Astrocyte (in vitro differentiated cells and primary cell): ENCODE data around the gene KRTAP3-3. TPM values are rescaled to one million over a fixed set of nuclear protein-coding genes. Genes with fewer than 3 reads are reported as not detected.
"Not testable (repeated sequence)": the region's sequence is repeated elsewhere in the genome, so short reads cannot be mapped to it uniquely, and the experiment has no call there.

ENCODE experiments used
- DNase-seq: peaks from one replicate; pipeline ENCODE4 v3.0.0-alpha.2; 2010; ENCODE audit warnings: low read depth
- FAIRE-seq: peaks from 2 replicates; lab custom pipeline; 2011; peaks lifted over from hg19 to GRCh38; lab: Jason Lieb, UNC
- H2AFZ ChIP-seq: 2 replicates; pipeline ENCODE4 v1.6.0; 2012; ENCODE audit warnings: low read depth, low read length, inconsistent platforms
- H3K27ac ChIP-seq: 2 replicates; pipeline ENCODE4 v1.5.1; 2011; ENCODE audit warnings: low read depth, low read length, inconsistent platforms
- H3K27me3 ChIP-seq: 2 replicates; pipeline ENCODE4 v1.6.0; 2011; ENCODE audit warnings: low read length, inconsistent platforms; ENCODE audit not compliant: insufficient read depth
- H3K36me3 ChIP-seq: 2 replicates; pipeline ENCODE4 v1.5.1; 2011; ENCODE audit warnings: low read length, inconsistent platforms; ENCODE audit not compliant: insufficient read depth
- H3K4me1 ChIP-seq: 2 replicates; pipeline ENCODE4 v1.5.1; 2011; ENCODE audit warnings: low read length, inconsistent platforms; ENCODE audit not compliant: insufficient read depth
- H3K4me2 ChIP-seq: 2 replicates; pipeline ENCODE4 v1.6.0; 2012; ENCODE audit warnings: low read length, inconsistent platforms
- H3K4me3 ChIP-seq: 2 replicates; pipeline ENCODE4 v1.5.1; 2011; ENCODE audit warnings: low read depth, mild to moderate bottlenecking, low read length, inconsistent platforms; ENCODE audit not compliant: insufficient read depth
- H3K79me2 ChIP-seq: 2 replicates; pipeline ENCODE4 v1.6.0; 2012; ENCODE audit warnings: mild to moderate bottlenecking, low read length, inconsistent platforms; ENCODE audit not compliant: insufficient read depth
- H3K9ac ChIP-seq: 2 replicates; pipeline ENCODE4 v1.6.0; 2012; ENCODE audit warnings: mild to moderate bottlenecking, low read length, inconsistent platforms
- H3K9me3 ChIP-seq: 2 replicates; pipeline ENCODE4 v1.5.1; 2012; ENCODE audit warnings: low read depth, mild to moderate bottlenecking, low read length, inconsistent platforms; ENCODE audit not compliant: insufficient read depth
- H4K20me1 ChIP-seq: 2 replicates; pipeline ENCODE4 v1.6.0; 2012; ENCODE audit warnings: low read length, inconsistent platforms; ENCODE audit not compliant: insufficient read depth
- H3K27ac Mint-ChIP-seq: one replicate; pipeline ENCODE4 v1.8.0; 2021; ENCODE audit warnings: mild to moderate bottlenecking, mixed read lengths; ENCODE audit not compliant: unreplicated experiment
- H3K27me3 Mint-ChIP-seq: one replicate; pipeline ENCODE4 v1.8.0; 2021; ENCODE audit warnings: low read depth, mixed read lengths; ENCODE audit not compliant: unreplicated experiment
- H3K36me3 Mint-ChIP-seq: one replicate; pipeline ENCODE4 v1.8.0; 2021; ENCODE audit warnings: low read depth, mixed read lengths; ENCODE audit not compliant: unreplicated experiment
- H3K4me1 Mint-ChIP-seq: one replicate; pipeline ENCODE4 v1.8.0; 2021; ENCODE audit warnings: low read depth, mixed read lengths; ENCODE audit not compliant: unreplicated experiment
- H3K4me3 Mint-ChIP-seq: one replicate; pipeline ENCODE4 v1.8.0; 2021; ENCODE audit warnings: mild to moderate bottlenecking, moderate library complexity, mixed read lengths; ENCODE audit not compliant: unreplicated experiment
- H3K9me3 Mint-ChIP-seq: one replicate; pipeline ENCODE4 v1.8.0; 2021; ENCODE audit warnings: mild to moderate bottlenecking, mixed read lengths; ENCODE audit not compliant: unreplicated experiment
- CTCF ChIP-seq: IDR thresholded peaks from 2 replicates; pipeline ENCODE4 v1.5.1; 2011; ENCODE audit warnings: low read depth, mild to moderate bottlenecking, inconsistent platforms, low read length, moderate library complexity; ENCODE audit not compliant: insufficient read depth
- EZH2 ChIP-seq: IDR thresholded peaks from 2 replicates; pipeline ENCODE4 v1.6.1; 2012; ENCODE audit warnings: mild to moderate bottlenecking, low read length, inconsistent platforms; ENCODE audit not compliant: insufficient read depth
- total RNA-seq: library from RNA; stranded (reverse); gene quantifications from 2 replicates; pipeline ENCODE4 v1.2.1, GENCODE V29; 2021

The KRTAP3-3 gene
- total RNA-seq, 1 donor from 2014 or later: not detected

GRCh38 chr17:41003926-41004325, 10.0 kb upstream of the KRTAP3-3 start:
- no peak for FAIRE-seq
- no peak overlapping the region for H3K27ac Mint-ChIP-seq

GRCh38 chr17:41002814-41003213, 8.8 kb upstream of the KRTAP3-3 start:
- no peaks in the 10 kb centered on the region for H3K4me1 Mint-ChIP-seq
- no peak for DNase-seq
- H3K27me3 Mint-ChIP-seq: peaks cover 2% of the 10 kb centered on the region
- no peaks in the 10 kb centered on the region for H3K9me3 Mint-ChIP-seq
- Histone ChIP-seq H3K36me3 (no peaks in the 10 kb centered on the region), H4K20me1 (no peaks in the 10 kb centered on the region), H3K4me1 (no peaks in the 10 kb centered on the region), H3K79me2 (no peaks in the 10 kb centered on the region), H3K9ac (no peak overlapping the region), H3K27me3 (no peaks in the 10 kb centered on the region), H3K4me2 (no peak overlapping the region), H3K27ac (no peak overlapping the region), H3K4me3 (no peak overlapping the region), H2AFZ (no peak overlapping the region), H3K9me3 (no peaks in the 10 kb centered on the region)
- FAIRE-seq: peak; percentile 59
- TF ChIP-seq CTCF (no peak), EZH2 (no peak)
- H3K27ac Mint-ChIP-seq: no peak overlapping the region
- no peaks in the 10 kb centered on the region for H3K36me3 Mint-ChIP-seq
- H3K4me3 Mint-ChIP-seq: no peak overlapping the region

More at GRCh38 chr17:41003926-41004325, 10.0 kb upstream of the KRTAP3-3 start:
- Mint-ChIP-seq H3K36me3 (no peaks in the 10 kb centered on the region), H3K4me3 (no peak overlapping the region), H3K4me1 (no peaks in the 10 kb centered on the region), H3K27me3 (peaks cover 2% of the 10 kb centered on the region), H3K9me3 (no peaks in the 10 kb centered on the region)
- Histone ChIP-seq H3K9ac (no peak overlapping the region), H3K79me2 (no peaks in the 10 kb centered on the region), H3K9me3 (no peaks in the 10 kb centered on the region), H3K27ac (no peak overlapping the region), H3K27me3 (no peaks in the 10 kb centered on the region), H2AFZ (no peak overlapping the region), H3K4me3 (no peak overlapping the region), H3K4me2 (no peak overlapping the region), H4K20me1 (no peaks in the 10 kb centered on the region), H3K4me1 (no peaks in the 10 kb centered on the region), H3K36me3 (no peaks in the 10 kb centered on the region)
- DNase-seq: no peak
- TF ChIP-seq EZH2 (no peak), CTCF (no peak)

- FAIRE-seq: no peak
These were observed 7.8 kb upstream of the KRTAP3-3 start for GRCh38 chr17:41001795-41002194.

GRCh38 chr17:40999563-40999962, 5.6 kb upstream of the KRTAP3-3 start, which contains the start of gene KRTAP3-2:
KRTAP3-2 (minus strand) TSS chr17:40999906; CDS start chr17:40999853, 53 bp downstream.
- not testable (repeated sequence) for H2AFZ ChIP-seq, H3K27ac ChIP-seq, H3K4me3 Mint-ChIP-seq, DNase-seq, H3K4me1 Mint-ChIP-seq, H3K9me3 ChIP-seq, H3K4me3 ChIP-seq, FAIRE-seq, H3K79me2 ChIP-seq, H3K36me3 Mint-ChIP-seq, H3K9me3 Mint-ChIP-seq, H3K27ac Mint-ChIP-seq, H3K9ac ChIP-seq, H3K4me1 ChIP-seq, H3K4me2 ChIP-seq, H3K27me3 Mint-ChIP-seq, H3K36me3 ChIP-seq, H4K20me1 ChIP-seq, H3K27me3 ChIP-seq

More at GRCh38 chr17:41001795-41002194, 7.8 kb upstream of the KRTAP3-3 start:
- Histone ChIP-seq H3K4me1 (no peaks in the 10 kb centered on the region), H3K9me3 (no peaks in the 10 kb centered on the region), H3K9ac (no peak overlapping the region), H3K27ac (no peak overlapping the region), H2AFZ (no peak overlapping the region), H4K20me1 (no peaks in the 10 kb centered on the region), H3K4me3 (no peak overlapping the region), H3K27me3 (no peaks in the 10 kb centered on the region), H3K4me2 (no peak overlapping the region), H3K36me3 (no peaks in the 10 kb centered on the region), H3K79me2 (no peaks in the 10 kb centered on the region)
- Mint-ChIP-seq H3K4me1 (peaks cover 6% of the 10 kb centered on the region), H3K4me3 (no peak overlapping the region), H3K9me3 (no peaks in the 10 kb centered on the region), H3K27me3 (peaks cover 2% of the 10 kb centered on the region), H3K27ac (no peak overlapping the region), H3K36me3 (no peaks in the 10 kb centered on the region)
- DNase-seq: no peak
- TF ChIP-seq EZH2 (no peak), CTCF (no peak)
